Measurements from ENCODE around the gene PRDM8. TPM values are rescaled to one million over a fixed set of nuclear protein-coding genes. Genes with fewer than 3 reads are reported as not detected.
"Not testable (repeated sequence)": the region's sequence is repeated elsewhere in the genome, so short reads cannot be mapped to it uniquely, and the experiment has no call there.

Gene PRDM8
- total RNA-seq, 1 donor from 2014 or later, result 11.6 TPM

GRCh38 chr4:80243274-80244018 is 46.1 kb downstream of the PRDM8 start:
- ATAC-seq (ENCODE audit: low read depth), result no peak
- Mint-ChIP-seq H3K4me3 (no peak overlapping the region), H3K27ac (no peak overlapping the region), H3K4me1 (no peaks in the 10 kb centered on the region), H3K9me3 (no peaks in the 10 kb centered on the region), H3K27me3 (peaks cover 19% of the 10 kb centered on the region), H3K36me3 (ENCODE audit: low read depth) (no peaks in the 10 kb centered on the region)
- ChIA-PET CTCF (no interaction called here), POLR2A (no interaction called here)
- DNase-seq, result no peak
- intact Hi-C loops (cut with micrococcal nuclease), result no loop called here
- no peak for TF ChIP-seq CTCF (IDR thresholded peaks at IDR 0.05)

- H3K9me3 Mint-ChIP-seq; H3K36me3 Mint-ChIP-seq (ENCODE audit: low read depth); intact Hi-C loops (cut with micrococcal nuclease); CTCF ChIA-PET; H3K4me1 Mint-ChIP-seq; ATAC-seq (ENCODE audit: low read depth); DNase-seq; H3K4me3 Mint-ChIP-seq; POLR2A ChIA-PET; H3K27ac Mint-ChIP-seq: not testable (repeated sequence)
- H3K27me3 Mint-ChIP-seq, result peaks cover 22% of the 10 kb centered on the region
Observed at GRCh38 chr4:80247484-80247883, 50.2 kb downstream of the PRDM8 start.

- Mint-ChIP-seq H3K27ac (no peak overlapping the region), H3K36me3 (ENCODE audit: low read depth) (no peaks in the 10 kb centered on the region), H3K9me3 (no peaks in the 10 kb centered on the region), H3K4me3 (no peak overlapping the region), H3K27me3 (peaks cover 19% of the 10 kb centered on the region), H3K4me1 (no peaks in the 10 kb centered on the region)
- DNase-seq, result no peak
- TF ChIP-seq CTCF (IDR thresholded peaks at IDR 0.05), result no peak
- ChIA-PET CTCF (no interaction called here), POLR2A (no interaction called here)
- ATAC-seq (ENCODE audit: low read depth), result no peak
- intact Hi-C loops (cut with micrococcal nuclease), result no loop called here
Observed at GRCh38 chr4:80249144-80249543, 51.8 kb downstream of the PRDM8 start.

DNA sequence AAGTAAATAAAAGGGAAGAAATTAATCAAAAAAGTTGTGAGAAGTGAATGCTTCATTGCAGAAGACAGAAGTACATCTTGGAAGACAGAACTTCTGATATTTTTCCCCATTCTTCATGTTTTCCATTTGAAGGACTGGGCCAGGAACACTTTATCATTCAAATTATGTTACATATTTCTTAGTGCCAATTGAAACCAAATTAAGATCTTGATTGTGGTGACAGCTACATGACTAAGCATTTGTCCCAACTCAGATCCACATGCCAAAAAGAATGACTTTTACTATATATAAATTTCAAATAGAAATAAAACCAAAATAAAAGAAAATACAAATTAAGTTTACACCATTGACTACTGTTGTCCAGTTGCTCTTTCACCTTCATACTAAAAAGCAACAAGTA is 55.1 kb downstream of the PRDM8 start:
- DNase-seq (no peak), ATAC-seq (ENCODE audit: low read depth) (no peak)
- H3K4me1 Mint-ChIP-seq, result no peaks in the 10 kb centered on the region
- no peaks in the 10 kb centered on the region for H3K36me3 Mint-ChIP-seq (ENCODE audit: low read depth)
- peaks cover 14% of the 10 kb centered on the region for H3K27me3 Mint-ChIP-seq
- H3K27ac Mint-ChIP-seq, result no peak overlapping the region
- POLR2A ChIA-PET, result no interaction called here
- no peak for TF ChIP-seq CTCF (IDR thresholded peaks at IDR 0.05)
- H3K4me3 Mint-ChIP-seq, result no peak overlapping the region
- no peaks in the 10 kb centered on the region for H3K9me3 Mint-ChIP-seq
- CTCF ChIA-PET, result no interaction called here
- intact Hi-C loops (cut with micrococcal nuclease), result no loop called here

GRCh38 chr4:80252953-80253352 is 55.6 kb downstream of the PRDM8 start:
- Mint-ChIP-seq H3K4me1 (no peaks in the 10 kb centered on the region), H3K27me3 (peaks cover 17% of the 10 kb centered on the region), H3K27ac (no peak overlapping the region), H3K9me3 (no peaks in the 10 kb centered on the region), H3K4me3 (no peak overlapping the region), H3K36me3 (ENCODE audit: low read depth) (no peaks in the 10 kb centered on the region)
- ATAC-seq (ENCODE audit: low read depth) (no peak), DNase-seq (no peak)
- POLR2A ChIA-PET, result no interaction called here
- TF ChIP-seq CTCF (IDR thresholded peaks at IDR 0.05), result no peak
- CTCF ChIA-PET, result no interaction called here
- intact Hi-C loops (cut with micrococcal nuclease), result no loop called here

DNA sequence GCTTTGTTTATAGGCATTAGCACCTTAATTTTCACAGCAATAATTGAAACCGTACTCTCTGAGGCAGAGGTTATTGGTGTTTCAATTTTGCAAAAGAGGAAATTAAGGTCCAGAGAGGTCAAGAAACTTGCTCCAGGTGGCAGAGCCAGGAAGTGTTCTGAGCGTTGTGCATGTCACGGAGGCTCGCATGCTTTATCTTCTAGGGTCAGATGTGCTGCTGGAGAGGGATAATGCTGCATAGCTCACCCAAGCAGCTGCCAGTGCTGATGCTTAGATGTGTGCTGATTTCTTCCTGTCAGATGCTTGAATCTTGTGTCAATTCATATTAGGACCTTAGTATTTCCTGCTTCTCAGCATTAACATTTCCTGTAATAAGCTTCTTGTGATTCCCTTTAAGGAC is 56.2 kb downstream of the PRDM8 start:
- CTCF ChIA-PET, result no interaction called here
- Mint-ChIP-seq H3K4me1 (no peaks in the 10 kb centered on the region), H3K27ac (no peak overlapping the region), H3K9me3 (no peaks in the 10 kb centered on the region), H3K4me3 (no peak overlapping the region), H3K27me3 (peaks cover 20% of the 10 kb centered on the region), H3K36me3 (ENCODE audit: low read depth) (no peaks in the 10 kb centered on the region)
- POLR2A ChIA-PET, result no interaction called here
- ATAC-seq (ENCODE audit: low read depth) (no peak), DNase-seq (no peak)
- TF ChIP-seq CTCF (IDR thresholded peaks at IDR 0.05), result no peak
- intact Hi-C loops (cut with micrococcal nuclease), result no loop called here

All from activated B cell treated with CpG ODN at 0.5 μM for 24 hours (primary cell).